Glutamatergic neuron (in vitro differentiated cells): Measurements from ENCODE around the gene SEC22C. TPM values are rescaled to one million over a fixed set of nuclear protein-coding genes. Genes with fewer than 3 reads are reported as not detected.

Experiments used
- DNase-seq: peaks from one replicate; pipeline ENCODE4 v3.0.0; 2022
- H3K27ac Mint-ChIP-seq: one replicate; pipeline ENCODE4 v1.8.0; 2020; ENCODE audit warnings: mild to moderate bottlenecking, mixed read lengths, inconsistent platforms; ENCODE audit not compliant: unreplicated experiment
- H3K27me3 Mint-ChIP-seq: one replicate; pipeline ENCODE4 v1.8.0; 2020; ENCODE audit warnings: mild to moderate bottlenecking, moderate library complexity, mixed read lengths, inconsistent platforms; ENCODE audit not compliant: unreplicated experiment
- H3K36me3 Mint-ChIP-seq: one replicate; pipeline ENCODE4 v1.8.0; 2020; ENCODE audit warnings: mild to moderate bottlenecking, mixed read lengths, inconsistent platforms; ENCODE audit not compliant: unreplicated experiment
- H3K4me1 Mint-ChIP-seq: one replicate; pipeline ENCODE4 v1.8.0; 2020; ENCODE audit warnings: mild to moderate bottlenecking, low read depth, mixed read lengths, inconsistent platforms; ENCODE audit not compliant: unreplicated experiment
- H3K4me3 Mint-ChIP-seq: one replicate; pipeline ENCODE4 v1.8.0; 2020; ENCODE audit warnings: mild to moderate bottlenecking, mixed read lengths, inconsistent platforms; ENCODE audit not compliant: unreplicated experiment
- H3K9me3 Mint-ChIP-seq: one replicate; pipeline ENCODE4 v1.8.0; 2020; ENCODE audit warnings: mild to moderate bottlenecking, moderate library complexity, mixed read lengths, inconsistent platforms; ENCODE audit not compliant: unreplicated experiment
- CTCF ChIP-seq: fragments of 200-600 bp; sonication (generic); IDR thresholded peaks from one replicate; pipeline ENCODE4 v1.5.0; 2021; ENCODE audit not compliant: partially characterized antibody, unreplicated experiment
- total RNA-seq: library from RNA; stranded (reverse); fragmentation: NEBNext Ultra II Directional; extraction: Animal tissue kit (Norgen Biotek cat#: 25700); gene quantifications from one replicate; pipeline ENCODE4 v1.2.1, GENCODE V29; 2021; ENCODE audit not compliant: unreplicated experiment

Gene SEC22C
- total RNA-seq, 1 donor from 2014 or later, result 36.9 TPM

DNA sequence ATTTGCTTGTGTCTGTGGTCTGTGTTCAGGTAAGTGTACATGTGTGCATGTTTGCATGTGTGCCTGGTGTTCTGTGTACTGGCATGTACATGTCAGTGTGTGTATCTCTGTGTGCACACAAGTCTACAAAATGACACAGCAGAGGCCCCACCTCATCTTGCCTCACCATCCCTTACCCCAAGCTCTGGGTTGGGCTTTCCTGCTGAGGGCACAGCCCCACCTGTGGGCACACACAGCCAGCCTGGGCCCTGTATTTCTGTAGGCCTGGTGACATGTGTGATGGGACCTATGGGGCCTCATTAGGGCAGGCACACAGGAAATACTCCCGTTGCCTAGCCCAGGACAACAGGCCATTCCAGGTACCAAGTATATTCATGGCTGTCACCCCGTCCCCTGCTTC is 65.8 kb downstream of the SEC22C start:
- Mint-ChIP-seq H3K4me3 (no peak overlapping the region), H3K4me1 (no peaks in the 10 kb centered on the region), H3K36me3 (no peaks in the 10 kb centered on the region), H3K27ac (no peak overlapping the region), H3K27me3 (no peaks in the 10 kb centered on the region), H3K9me3 (no peaks in the 10 kb centered on the region)
- no peak for DNase-seq
- no peak for TF ChIP-seq CTCF

GRCh38 chr3:42515391-42515916 is 66.3 kb downstream of the SEC22C start:
- no peak for TF ChIP-seq CTCF
- no peaks in the 10 kb centered on the region for H3K4me1 Mint-ChIP-seq
- no peak overlapping the region for H3K27ac Mint-ChIP-seq
- DNase-seq, result no peak
- H3K36me3 Mint-ChIP-seq, result no peaks in the 10 kb centered on the region
- H3K27me3 Mint-ChIP-seq, result no peaks in the 10 kb centered on the region
- no peak overlapping the region for H3K4me3 Mint-ChIP-seq
- no peaks in the 10 kb centered on the region for H3K9me3 Mint-ChIP-seq

- Mint-ChIP-seq H3K36me3 (no peaks in the 10 kb centered on the region), H3K9me3 (no peaks in the 10 kb centered on the region), H3K4me3 (no peak overlapping the region), H3K4me1 (no peaks in the 10 kb centered on the region), H3K27ac (no peak overlapping the region), H3K27me3 (no peaks in the 10 kb centered on the region)
- DNase-seq, result no peak
- TF ChIP-seq CTCF, result no peak
Measured at GRCh38 chr3:42514876-42515275, 66.9 kb downstream of the SEC22C start.

- TF ChIP-seq CTCF, result no peak
- peaks cover 3% of the 10 kb centered on the region for H3K27me3 Mint-ChIP-seq
- no peaks in the 10 kb centered on the region for H3K36me3 Mint-ChIP-seq
- no peak for DNase-seq
- no peaks in the 10 kb centered on the region for H3K9me3 Mint-ChIP-seq
- H3K4me3 Mint-ChIP-seq, result no peak overlapping the region
- H3K4me1 Mint-ChIP-seq, result no peaks in the 10 kb centered on the region
- peak overlapping the region; percentile 24 for H3K27ac Mint-ChIP-seq
Measured at GRCh38 chr3:42513521-42513920, 68.2 kb downstream of the SEC22C start.

GRCh38 chr3:42513121-42513520 is 68.6 kb downstream of the SEC22C start:
- Mint-ChIP-seq H3K27me3 (peaks cover 3% of the 10 kb centered on the region), H3K27ac (no peak overlapping the region), H3K4me1 (no peaks in the 10 kb centered on the region), H3K9me3 (no peaks in the 10 kb centered on the region), H3K4me3 (no peak overlapping the region), H3K36me3 (no peaks in the 10 kb centered on the region)
- no peak for TF ChIP-seq CTCF
- no peak for DNase-seq
